ENCODE data around the gene AHNAK2. TPM values are rescaled to one million over a fixed set of nuclear protein-coding genes. Genes with fewer than 3 reads are reported as not detected.

The AHNAK2 gene
- total and polyA plus RNA-seq, 2 of the 13 experiments (the other 11 are each of a cell fraction or from before 2014, with no cell fraction given): 0.11 to 0.18 TPM

- no peaks in the 10 kb centered on the region for H3K9me3 ChIP-seq (ENCODE audit: low read length)
- intact Hi-C loops (cut with micrococcal nuclease; ENCODE audit: unreplicated experiment) (no loop called here), in situ Hi-C loops (cut with HindIII; ENCODE audit: extremely low pct_ligation_motif_present, low pct_unique_long_range_greater_than_20kb) (no loop called here)
- ChIA-PET POLR2A (no interaction called here), CTCF (ENCODE audit: low intra/inter-chr PET ratio, low total read pairs) (no interaction called here)
- H3K27ac ChIP-seq (ENCODE audit: extremely low read length, insufficient read depth, low read length): no peak overlapping the region
- H3K79me2 ChIP-seq (ENCODE audit: insufficient read depth, low read length): no peaks in the 10 kb centered on the region
- FAIRE-seq: no peak
- H3K4me1 ChIP-seq (ENCODE audit: insufficient read depth, low read length): no peaks in the 10 kb centered on the region; the same call in 1 of the 2 replicates
- no peaks in the 10 kb centered on the region for H4K20me1 ChIP-seq (ENCODE audit: insufficient read depth, low read length)
- H3K4me3 ChIP-seq (replicated peaks in 1 of 3; ENCODE audit: insufficient read depth in 1 of 3, low read depth in 2 of 3, low read length in 3 of 3): no peak overlapping the region
- DNase-seq (ENCODE audit: low spot score): no peak
- ATAC-seq: no peak
- TF ChIP-seq HBP1 (CRISPR knock-in tag; IDR thresholded peaks at IDR 0.05; ENCODE audit: low read depth) (no peak), ETV6 (CRISPR knock-in tag; conservative IDR thresholded peaks at IDR 0.05) (no peak), ZNF616 (CRISPR knock-in tag; IDR thresholded peaks at IDR 0.05; ENCODE audit: low read depth) (no peak), BCLAF1 (IDR thresholded peaks at IDR 0.05) (no peak), XRCC5 (optimal IDR thresholded peaks at IDR 0.05; ENCODE audit: low read length) (no peak)
- H3K4me2 ChIP-seq (ENCODE audit: low read depth, low read length): no peak overlapping the region
- no peak overlapping the region for H3K9ac ChIP-seq (ENCODE audit: insufficient read depth, low read depth, low read length)
- H2AFZ ChIP-seq (ENCODE audit: low read length): no peak overlapping the region
- H3K36me3 ChIP-seq (replicated peaks in 1 of 2; ENCODE audit: control insufficient read depth in 1 of 2, insufficient read depth in 2 of 2, low read length in 2 of 2): no peaks in the 10 kb centered on the region
- WGBS (ENCODE audit: low lambda C conversion rate): no CpG with 5 or more reads among the region's 2 CpGs
- peaks cover 18 to 90% of the 10 kb centered on the region in 2 experiments for H3K27me3 ChIP-seq (ENCODE audit: control insufficient read depth in 1 of 2, insufficient read depth in 2 of 2, low read length in 2 of 2)
- BruUV-seq (replicated peaks): no TSS peak
Observed at GRCh38 chr14:104935955-104936354, 42.2 kb downstream of the AHNAK2 start.
